ENCODE results near the gene NCOA7.
"Not testable (repeated sequence)": the region's sequence is repeated elsewhere in the genome, so short reads cannot be mapped to it uniquely, and the experiment has no call there.

The NCOA7 gene

DNA sequence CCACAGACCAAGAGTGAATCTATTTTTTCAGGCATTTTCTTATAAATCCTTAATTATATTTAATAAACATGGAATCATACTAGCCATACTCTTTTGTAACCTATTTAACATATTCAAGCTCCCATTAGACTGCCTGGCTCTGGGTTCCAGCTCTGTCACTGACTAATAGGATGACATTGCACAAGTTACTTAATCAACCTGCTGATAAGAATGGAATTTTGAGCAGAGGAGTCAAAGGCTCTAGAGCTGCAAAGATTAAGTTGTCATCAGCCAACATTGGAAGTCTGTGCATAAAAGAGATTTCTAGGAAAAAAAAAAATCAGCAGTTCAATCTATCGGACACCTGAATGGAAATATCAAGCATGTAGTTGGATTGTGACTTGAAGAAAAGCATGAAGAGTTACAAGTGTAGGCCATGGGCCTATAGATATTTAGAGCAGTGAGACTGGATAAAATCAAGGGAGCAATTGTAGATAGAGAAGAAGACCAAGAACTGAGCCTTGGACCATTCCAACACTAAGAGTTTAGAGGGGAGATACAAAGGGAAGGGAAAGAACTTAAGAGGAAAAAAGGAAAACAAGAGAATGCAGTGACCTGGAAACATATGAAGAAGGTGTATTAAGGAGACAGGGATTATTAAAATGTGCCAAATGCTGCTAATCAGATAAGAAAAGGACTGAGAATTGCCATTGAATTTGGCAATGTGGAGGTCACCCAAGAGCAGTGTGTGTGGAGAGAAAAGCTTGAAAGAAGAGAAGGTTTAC, 154.8 kb downstream of the NCOA7 start:
- no peak overlapping the region for H3K4me3 ChIP-seq (ENCODE audit: low read length)
- DNase-seq (ENCODE audit: low read depth) = no peak
- TF ChIP-seq, protein P1, sequence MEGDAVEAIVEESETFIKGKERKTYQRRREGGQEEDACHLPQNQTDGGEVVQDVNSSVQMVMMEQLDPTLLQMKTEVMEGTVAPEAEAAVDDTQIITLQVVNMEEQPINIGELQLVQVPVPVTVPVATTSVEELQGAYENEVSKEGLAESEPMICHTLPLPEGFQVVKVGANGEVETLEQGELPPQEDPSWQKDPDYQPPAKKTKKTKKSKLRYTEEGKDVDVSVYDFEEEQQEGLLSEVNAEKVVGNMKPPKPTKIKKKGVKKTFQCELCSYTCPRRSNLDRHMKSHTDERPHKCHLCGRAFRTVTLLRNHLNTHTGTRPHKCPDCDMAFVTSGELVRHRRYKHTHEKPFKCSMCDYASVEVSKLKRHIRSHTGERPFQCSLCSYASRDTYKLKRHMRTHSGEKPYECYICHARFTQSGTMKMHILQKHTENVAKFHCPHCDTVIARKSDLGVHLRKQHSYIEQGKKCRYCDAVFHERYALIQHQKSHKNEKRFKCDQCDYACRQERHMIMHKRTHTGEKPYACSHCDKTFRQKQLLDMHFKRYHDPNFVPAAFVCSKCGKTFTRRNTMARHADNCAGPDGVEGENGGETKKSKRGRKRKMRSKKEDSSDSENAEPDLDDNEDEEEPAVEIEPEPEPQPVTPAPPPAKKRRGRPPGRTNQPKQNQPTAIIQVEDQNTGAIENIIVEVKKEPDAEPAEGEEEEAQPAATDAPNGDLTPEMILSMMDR (conservative IDR thresholded peaks at IDR 0.05; ENCODE audit: low read depth, low read length) = no peak

DNA sequence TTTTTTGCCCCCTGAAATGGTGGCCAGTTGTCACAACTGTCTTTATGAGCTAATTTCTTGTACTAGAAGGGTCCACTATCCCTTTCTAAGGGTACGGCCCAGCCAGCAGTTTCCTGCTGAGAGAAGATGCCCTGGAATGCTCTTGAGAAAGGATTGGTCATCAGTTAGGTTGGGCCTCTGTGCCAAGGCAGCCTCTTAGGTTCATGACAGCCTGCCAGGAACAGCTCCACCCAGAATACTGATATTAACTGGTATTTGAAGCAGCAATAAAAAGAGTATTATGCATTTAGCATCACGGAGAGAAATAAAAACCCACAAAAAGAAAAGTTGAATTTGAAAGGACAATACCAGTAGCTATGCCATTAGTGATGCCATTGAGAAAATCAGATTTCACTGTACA, 156.9 kb downstream of the NCOA7 start:
- no peak overlapping the region for H3K4me3 ChIP-seq (ENCODE audit: low read length)
- TF ChIP-seq, protein P1 (conservative IDR thresholded peaks at IDR 0.05; ENCODE audit: low read depth, low read length) = no peak
- no peak for DNase-seq (ENCODE audit: low read depth)

DNA sequence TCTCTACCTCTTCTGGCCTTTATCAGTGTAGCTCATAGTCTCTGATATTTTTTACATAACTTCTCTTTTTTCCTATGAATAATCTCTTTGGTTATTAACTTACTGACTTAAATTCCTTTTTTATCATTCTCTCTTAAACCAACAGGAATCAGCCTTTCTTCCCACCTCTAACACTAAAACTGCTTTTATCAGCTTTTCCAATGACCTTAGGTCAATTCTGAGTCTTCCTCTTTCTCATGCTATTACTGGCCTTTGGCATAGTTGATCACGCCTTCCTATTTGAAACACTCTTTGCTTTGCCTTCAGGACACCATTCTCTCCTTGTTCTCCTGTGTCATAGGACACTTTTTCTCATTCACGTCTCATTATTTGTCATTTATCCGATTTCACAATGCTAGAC, 157.7 kb downstream of the NCOA7 start:
- H3K4me3 ChIP-seq (ENCODE audit: low read length) = no peak overlapping the region
- DNase-seq (ENCODE audit: low read depth) = no peak
- TF ChIP-seq, protein P1 (conservative IDR thresholded peaks at IDR 0.05; ENCODE audit: low read depth, low read length) = no peak

DNA sequence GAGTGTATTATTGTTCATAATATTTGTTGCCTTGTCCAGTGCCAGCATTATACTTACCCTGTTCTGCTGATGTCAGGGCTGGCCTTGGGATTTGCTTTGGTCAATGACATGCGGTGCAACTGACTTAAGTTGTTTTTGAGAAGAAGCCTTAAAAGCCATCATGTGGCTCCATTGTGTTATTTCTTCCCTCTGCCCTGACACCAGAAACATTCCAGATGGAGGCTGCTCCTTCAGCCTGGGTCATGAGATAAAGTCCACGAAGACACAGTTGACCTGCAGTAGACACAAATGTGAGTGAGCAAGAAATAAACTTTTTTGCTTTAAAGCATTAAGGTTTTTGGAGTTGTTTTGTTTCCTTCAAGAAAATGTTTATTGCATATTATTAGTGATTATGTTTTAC, 158.3 kb downstream of the NCOA7 start:
- DNase-seq (ENCODE audit: low read depth) = no peak
- no peak overlapping the region for H3K4me3 ChIP-seq (ENCODE audit: low read length)
- TF ChIP-seq, protein P1 (conservative IDR thresholded peaks at IDR 0.05; ENCODE audit: low read depth, low read length) = no peak

DNA sequence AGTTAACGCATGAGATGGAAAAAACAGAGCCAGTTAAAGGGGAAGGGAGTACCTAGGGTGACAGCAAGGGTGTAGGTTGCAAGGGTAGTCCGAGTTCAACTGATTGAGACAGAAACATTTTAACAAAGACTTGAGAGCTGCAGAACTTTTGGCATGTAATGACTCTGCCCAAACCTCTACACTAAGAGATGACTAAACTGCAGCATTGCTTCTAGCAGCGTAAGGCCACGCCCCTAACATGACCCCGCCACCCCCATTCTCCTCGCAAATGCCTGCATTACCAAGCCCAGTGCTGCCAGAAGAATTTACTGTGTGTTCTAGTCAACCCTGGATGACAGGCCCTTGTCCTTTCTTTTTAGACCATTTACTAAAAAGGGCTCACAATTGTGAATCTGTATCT, 159.5 kb downstream of the NCOA7 start:
- TF ChIP-seq, protein P1 (conservative IDR thresholded peaks at IDR 0.05; ENCODE audit: low read depth, low read length) = no peak
- no peak overlapping the region for H3K4me3 ChIP-seq (ENCODE audit: low read length)
- no peak for DNase-seq (ENCODE audit: low read depth)

DNA sequence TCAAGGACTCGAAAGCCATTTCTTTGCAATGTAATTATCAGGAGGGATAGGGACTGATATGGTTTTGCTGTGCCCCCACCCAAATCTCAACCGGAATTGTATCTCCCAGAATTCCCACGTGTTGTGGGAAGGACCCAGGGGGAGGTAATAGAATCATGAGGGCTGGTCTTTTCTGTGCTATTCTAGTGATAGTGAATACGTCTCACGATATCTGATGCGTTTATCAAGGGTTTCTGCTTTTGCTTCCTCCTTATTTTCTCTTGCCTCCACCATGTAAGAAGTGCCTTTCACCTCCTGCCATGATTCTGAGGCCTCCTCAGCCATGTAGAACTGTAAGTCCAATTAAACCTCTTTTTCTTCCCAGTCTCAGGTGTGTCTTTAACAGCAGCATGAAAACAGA, 160.0 kb downstream of the NCOA7 start:
- H3K4me3 ChIP-seq (ENCODE audit: low read length); DNase-seq (ENCODE audit: low read depth): not testable (repeated sequence)

DNA sequence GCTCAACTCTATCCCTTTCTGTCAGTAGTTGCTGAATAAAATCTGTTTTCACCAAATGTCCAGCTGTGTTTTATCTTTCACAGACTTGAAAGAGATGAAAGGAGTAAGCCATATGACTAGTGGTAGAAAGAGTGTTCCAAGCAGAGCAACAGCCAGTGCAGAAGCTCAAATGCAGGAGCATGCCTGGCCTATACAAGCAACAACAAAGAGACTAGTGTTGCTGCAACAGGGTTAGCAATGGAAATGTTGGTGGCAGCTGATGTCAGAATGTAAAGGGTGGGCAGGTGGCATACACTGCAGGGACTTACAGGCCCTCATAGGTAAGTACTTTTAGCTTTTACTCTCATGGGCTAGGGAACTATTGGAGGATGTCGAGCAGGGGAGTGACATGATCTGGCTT, 160.6 kb downstream of the NCOA7 start:
- H3K4me3 ChIP-seq (ENCODE audit: low read length) = no peak overlapping the region
- DNase-seq (ENCODE audit: low read depth) = no peak
- TF ChIP-seq, protein P1 (conservative IDR thresholded peaks at IDR 0.05; ENCODE audit: low read depth, low read length) = no peak

Data from retinal pigment epithelial cell (primary cell).